Measurements from ENCODE around the gene OSBPL10. TPM values are rescaled to one million over a fixed set of nuclear protein-coding genes. Genes with fewer than 3 reads are reported as not detected.

OSBPL10 gene, protein sequence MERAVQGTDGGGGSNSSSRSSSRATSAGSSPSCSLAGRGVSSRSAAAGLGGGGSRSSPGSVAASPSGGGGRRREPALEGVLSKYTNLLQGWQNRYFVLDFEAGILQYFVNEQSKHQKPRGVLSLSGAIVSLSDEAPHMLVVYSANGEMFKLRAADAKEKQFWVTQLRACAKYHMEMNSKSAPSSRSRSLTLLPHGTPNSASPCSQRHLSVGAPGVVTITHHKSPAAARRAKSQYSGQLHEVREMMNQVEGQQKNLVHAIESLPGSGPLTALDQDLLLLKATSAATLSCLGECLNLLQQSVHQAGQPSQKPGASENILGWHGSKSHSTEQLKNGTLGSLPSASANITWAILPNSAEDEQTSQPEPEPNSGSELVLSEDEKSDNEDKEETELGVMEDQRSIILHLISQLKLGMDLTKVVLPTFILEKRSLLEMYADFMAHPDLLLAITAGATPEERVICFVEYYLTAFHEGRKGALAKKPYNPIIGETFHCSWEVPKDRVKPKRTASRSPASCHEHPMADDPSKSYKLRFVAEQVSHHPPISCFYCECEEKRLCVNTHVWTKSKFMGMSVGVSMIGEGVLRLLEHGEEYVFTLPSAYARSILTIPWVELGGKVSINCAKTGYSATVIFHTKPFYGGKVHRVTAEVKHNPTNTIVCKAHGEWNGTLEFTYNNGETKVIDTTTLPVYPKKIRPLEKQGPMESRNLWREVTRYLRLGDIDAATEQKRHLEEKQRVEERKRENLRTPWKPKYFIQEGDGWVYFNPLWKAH
- total RNA-seq (ENCODE audit: low replicate concordance) = 24.4 and 43.6 TPM in 2 replicates
- long read RNA-seq, partial matches to known transcripts = 83 of 115 reads
- long read RNA-seq, other reads (novel, unspliced or antisense) = 30 of 115 reads

DNA sequence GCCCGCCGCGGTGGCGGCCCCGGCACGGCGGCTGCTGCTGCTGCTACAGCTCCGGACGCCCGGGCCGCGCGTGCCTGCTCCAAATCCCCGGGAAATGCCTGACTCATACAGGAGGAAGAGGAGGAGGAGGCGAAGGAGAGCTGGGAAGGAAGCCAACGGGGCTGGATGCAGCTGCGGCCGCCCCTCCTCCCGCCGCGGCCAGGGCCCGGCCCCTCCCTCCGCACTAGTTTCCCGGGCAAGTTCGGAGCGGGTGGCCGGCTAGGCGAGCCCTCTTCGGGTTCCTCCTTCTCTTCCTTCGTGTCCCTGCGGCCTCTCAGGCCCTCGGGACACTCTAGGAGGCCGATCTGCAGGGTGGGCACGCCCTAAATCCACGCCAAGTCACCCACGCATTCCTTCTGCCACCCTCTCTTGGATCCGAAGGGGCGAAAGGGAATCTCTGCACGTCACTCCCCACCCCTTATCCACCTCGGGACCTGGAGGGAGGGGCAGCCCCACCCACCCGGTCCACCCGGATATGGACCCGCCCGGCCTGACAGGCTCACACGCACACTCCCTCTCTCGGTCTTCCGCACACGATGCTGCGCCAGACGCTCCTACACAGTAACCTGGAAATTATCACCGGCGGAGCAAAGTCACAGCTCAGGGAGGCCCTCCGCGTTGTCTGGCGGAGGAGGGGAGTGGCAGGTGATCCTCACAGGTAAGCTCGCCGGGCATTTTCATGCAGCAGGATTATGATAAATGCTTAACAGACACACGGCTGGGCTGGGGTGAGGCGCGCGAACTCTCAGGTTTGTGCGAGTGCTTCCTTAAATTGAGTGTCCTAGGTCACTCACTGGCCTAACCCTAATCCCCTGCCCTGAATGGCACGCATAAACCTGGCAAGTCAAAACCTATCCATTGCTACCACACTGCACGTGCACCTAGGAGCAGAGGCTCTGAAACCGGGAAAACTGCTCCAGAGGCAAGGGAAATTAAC lies at the start of gene OSBPL10, which contains the start of gene ZNF860:
Gene OSBPL10, minus strand, starts transcription at position 57 of the 976 bp plus-strand sequence. CDS start 83 bp downstream, outside the sequence.
Gene ZNF860, plus strand, starts transcription at position 545 of the 976 bp plus-strand sequence. CDS start 7,330 bp downstream, outside the sequence.
- Mint-ChIP-seq H3K9me3 (no peaks in the 10 kb centered on the region), H3K27me3 (peaks cover 6% of the 10 kb centered on the region), H3K4me1 (ENCODE audit: unreplicated experiment) (peaks cover 11% of the 10 kb centered on the region), H3K36me3 (peaks cover 4% of the 10 kb centered on the region), H3K4me3 (peak within 1 kb of the TSS; percentile 97), H3K27ac (peak within 1 kb of the TSS; percentile 99)
- peak; percentile 77 for DNase-seq (ENCODE audit: extremely low spot score, unreplicated experiment)
- no peak for TF ChIP-seq CTCF (conservative IDR thresholded peaks at IDR 0.05)

DNA sequence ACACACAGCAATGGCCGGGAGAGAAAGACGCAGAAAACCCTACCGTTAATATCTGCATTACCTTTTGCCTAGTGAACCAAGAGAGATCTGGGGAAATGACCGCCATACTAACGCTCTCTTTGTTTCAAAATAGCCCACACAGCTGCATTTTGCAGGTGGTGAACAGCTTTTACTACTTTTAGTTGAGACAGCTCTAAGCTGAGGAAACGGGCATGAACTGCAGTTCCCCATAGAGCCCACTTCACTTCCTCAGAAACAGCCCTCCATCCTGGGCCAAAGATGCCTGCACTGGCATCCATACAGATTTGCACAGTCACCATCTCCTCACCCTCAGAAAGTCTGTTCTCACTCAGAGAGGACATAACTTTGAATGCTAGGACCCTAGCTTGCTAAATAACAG lies 45.5 kb upstream of the OSBPL10 start:
- H3K9me3 Mint-ChIP-seq = no peaks in the 10 kb centered on the region
- H3K36me3 Mint-ChIP-seq = no peaks in the 10 kb centered on the region
- TF ChIP-seq CTCF (conservative IDR thresholded peaks at IDR 0.05) = no peak
- H3K4me3 Mint-ChIP-seq = no peak overlapping the region
- no peaks in the 10 kb centered on the region for H3K27me3 Mint-ChIP-seq
- H3K27ac Mint-ChIP-seq = no peak overlapping the region
- peaks cover 5% of the 10 kb centered on the region for H3K4me1 Mint-ChIP-seq (ENCODE audit: unreplicated experiment)
- no peak for DNase-seq (ENCODE audit: extremely low spot score, unreplicated experiment)

DNA sequence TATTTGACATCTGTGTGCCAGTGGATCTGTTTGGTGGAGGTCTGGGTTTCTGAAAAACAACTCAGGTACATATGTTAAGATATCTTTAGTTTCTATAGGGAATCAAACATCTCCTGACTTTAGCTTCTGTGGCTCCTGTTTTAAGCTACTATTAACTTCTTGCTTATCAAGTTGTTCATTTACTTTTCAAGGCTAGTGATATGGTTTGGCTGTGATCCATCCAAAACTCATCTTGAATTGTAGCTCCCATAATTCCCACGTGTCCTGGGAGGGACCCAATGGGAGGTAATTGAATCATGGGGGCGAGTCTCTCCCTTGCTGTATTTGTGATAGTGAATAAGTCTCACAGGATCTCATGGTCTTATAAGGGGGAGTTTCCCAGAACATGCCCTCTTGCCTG lies 41.9 kb upstream of the OSBPL10 start:
- no peak for DNase-seq (ENCODE audit: extremely low spot score, unreplicated experiment)
- Mint-ChIP-seq H3K36me3 (no peaks in the 10 kb centered on the region), H3K9me3 (no peaks in the 10 kb centered on the region), H3K4me3 (no peak overlapping the region), H3K27ac (no peak overlapping the region), H3K27me3 (no peaks in the 10 kb centered on the region), H3K4me1 (ENCODE audit: unreplicated experiment) (peaks cover 7% of the 10 kb centered on the region)
- no peak for TF ChIP-seq CTCF (conservative IDR thresholded peaks at IDR 0.05)

DNA sequence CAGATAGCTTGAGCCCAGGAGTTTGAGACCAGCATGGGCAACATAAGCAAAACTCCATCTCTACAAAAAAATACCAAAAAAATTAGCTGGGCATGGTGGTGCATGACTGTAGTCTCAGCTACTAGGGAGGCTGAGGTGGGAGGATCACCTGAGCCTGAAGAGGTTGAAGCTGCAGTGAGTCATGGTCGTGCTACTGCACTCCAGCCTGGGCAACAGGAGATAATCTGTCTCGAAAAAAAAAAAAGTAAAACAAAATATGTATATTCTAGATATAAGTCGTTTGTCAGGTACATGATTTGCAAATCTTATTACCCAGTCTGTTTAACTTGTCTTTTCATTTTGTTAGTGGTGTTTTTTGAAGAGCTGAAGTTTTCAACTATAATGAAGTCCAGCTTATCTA lies 40.7 kb upstream of the OSBPL10 start:
- peaks cover 7% of the 10 kb centered on the region for H3K4me1 Mint-ChIP-seq (ENCODE audit: unreplicated experiment)
- DNase-seq (ENCODE audit: extremely low spot score, unreplicated experiment) = no peak
- no peaks in the 10 kb centered on the region for H3K9me3 Mint-ChIP-seq
- no peak overlapping the region for H3K27ac Mint-ChIP-seq
- H3K27me3 Mint-ChIP-seq = no peaks in the 10 kb centered on the region
- no peaks in the 10 kb centered on the region for H3K36me3 Mint-ChIP-seq
- H3K4me3 Mint-ChIP-seq = no peak overlapping the region
- TF ChIP-seq CTCF (conservative IDR thresholded peaks at IDR 0.05) = no peak

DNA sequence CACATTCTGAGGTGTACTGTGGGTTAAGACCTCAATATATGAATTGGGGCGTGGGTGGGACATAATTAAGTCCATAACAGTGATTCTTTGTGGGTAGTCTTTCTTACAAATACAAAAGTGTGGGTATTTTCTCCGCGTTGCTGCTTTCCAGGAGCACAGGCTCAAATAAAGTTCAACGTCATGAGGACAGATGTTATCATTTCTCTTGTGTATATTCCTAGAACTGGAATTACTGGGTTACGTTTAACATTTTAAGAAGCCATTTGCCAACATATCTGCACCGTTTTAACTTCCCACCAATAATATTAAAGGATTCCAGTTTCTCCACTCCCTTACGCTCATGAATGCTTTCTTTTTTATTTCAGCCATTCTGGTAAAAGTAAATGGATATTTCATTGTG lies 40.1 kb upstream of the OSBPL10 start:
- Mint-ChIP-seq H3K36me3 (no peaks in the 10 kb centered on the region), H3K27me3 (no peaks in the 10 kb centered on the region), H3K9me3 (no peaks in the 10 kb centered on the region), H3K27ac (no peak overlapping the region), H3K4me1 (ENCODE audit: unreplicated experiment) (peaks cover 7% of the 10 kb centered on the region), H3K4me3 (no peak overlapping the region)
- no peak for TF ChIP-seq CTCF (conservative IDR thresholded peaks at IDR 0.05)
- no peak for DNase-seq (ENCODE audit: extremely low spot score, unreplicated experiment)

All from type B pancreatic cell (in vitro differentiated cells).